Caco-2 (cell line): ENCODE measurements around the gene LRRC75A. TPM values are rescaled to one million over a fixed set of nuclear protein-coding genes. Genes with fewer than 3 reads are reported as not detected.
"Not testable (repeated sequence)": the region's sequence is repeated elsewhere in the genome, so short reads cannot be mapped to it uniquely, and the experiment has no call there.

Experiments used
- BruUV-seq: library from RNA; stranded (reverse); fragments of 400-500 nt; replicated peaks from 2 replicates; lab custom pipeline; 2021; lab: Mats Ljungman, UMichigan
- CTCF ChIA-PET: fragments of 300-600 bp; sonication (Branson Sonifier 250); formaldehyde crosslinking; loops from one replicate; lab custom pipeline; 2022; ENCODE audit warnings: antibody characterized with exemption; lab: Charles Lee
- POLR2A ChIA-PET: fragments of 300-600 bp; sonication (Branson Sonifier 250); formaldehyde crosslinking; loops from one replicate; lab custom pipeline; 2022; ENCODE audit warnings: antibody characterized with exemption; lab: Charles Lee
- DNase-seq, 2 experiments: peaks; one replicate each; pipeline versions ENCODE4 v3.0.0 to v3.0.0-alpha.2; 2020 to 2022
- H3K27me3 ChIP-seq: replicated peaks from 2 replicates; pipeline ENCODE4 v1.6.0; 2011; ENCODE audit warnings: low read length; ENCODE audit not compliant: control insufficient read depth, insufficient read depth
- H3K36me3 ChIP-seq: 2 replicates; pipeline ENCODE4 v1.5.1; 2011; ENCODE audit warnings: low read length; ENCODE audit not compliant: control insufficient read depth, insufficient read depth
- H3K4me1 ChIP-seq: fragments of 250-450 bp; sonication (Bioruptor Pico); 2 replicates; pipeline ENCODE4 v1.5.1; 2020; ENCODE audit warnings: mild to moderate bottlenecking
- H3K4me3 ChIP-seq: 2 replicates; pipeline ENCODE4 v1.5.1; 2011; ENCODE audit warnings: low read depth, mild to moderate bottlenecking, control low read depth, low read length
- H3K9me3 ChIP-seq: fragments of 250-450 bp; sonication (Bioruptor Pico); 2 replicates; pipeline ENCODE4 v1.5.1; 2020; ENCODE audit warnings: mild to moderate bottlenecking, moderate library complexity
- H3K27ac Mint-ChIP-seq: one replicate; pipeline ENCODE4 v1.8.0; 2022; ENCODE audit warnings: mixed read lengths; ENCODE audit not compliant: unreplicated experiment
- H3K27me3 Mint-ChIP-seq: one replicate; pipeline ENCODE4 v1.8.0; 2022; ENCODE audit warnings: mixed read lengths; ENCODE audit not compliant: insufficient read depth, unreplicated experiment
- H3K36me3 Mint-ChIP-seq: one replicate; pipeline ENCODE4 v1.8.0; 2022; ENCODE audit warnings: mild to moderate bottlenecking, mixed read lengths; ENCODE audit not compliant: insufficient read depth, unreplicated experiment
- H3K4me1 Mint-ChIP-seq: one replicate; pipeline ENCODE4 v1.8.0; 2022; ENCODE audit warnings: low read depth, mixed read lengths; ENCODE audit not compliant: unreplicated experiment
- H3K4me3 Mint-ChIP-seq: one replicate; pipeline ENCODE4 v1.8.0; 2022; ENCODE audit warnings: mild to moderate bottlenecking, moderate library complexity, mixed read lengths; ENCODE audit not compliant: unreplicated experiment
- H3K9me3 Mint-ChIP-seq: one replicate; pipeline ENCODE4 v1.8.0; 2022; ENCODE audit warnings: mixed read lengths; ENCODE audit not compliant: unreplicated experiment
- intact Hi-C: fragments of 100-400 bp; cut with micrococcal nuclease; formaldehyde crosslinking; loops from one replicate; pipeline ENCODE4 v1.10.0; 2022; ENCODE audit not compliant: unreplicated experiment
- total RNA-seq: library from RNA; stranded (reverse); gene quantifications from 2 replicates; pipeline ENCODE4 v1.2.3, GENCODE V29; 2022
- TF ChIP-seq, protein P1 (sequence below), 2 experiments: fragments of 200-600 bp in 1 of 2; IDR thresholded peaks; 1 replicate in 1 of 2; 2 replicates in 1 of 2; pipeline versions ENCODE4 v1.5.1 to v1.8.0; 2011 to 2022; ENCODE audit warnings: antibody characterized with exemption in 1 of 2, control low read depth in 1 of 2, inconsistent platforms in 1 of 2, low read depth in 1 of 2, low read length in 1 of 2, mild to moderate bottlenecking in 1 of 2, moderate library complexity in 1 of 2; ENCODE audit not compliant: insufficient read depth in 1 of 2, severe bottlenecking in 1 of 2, unreplicated experiment in 1 of 2

The LRRC75A gene
- total RNA-seq, 1 experiment from 2014 or later = 4.5 TPM

DNA sequence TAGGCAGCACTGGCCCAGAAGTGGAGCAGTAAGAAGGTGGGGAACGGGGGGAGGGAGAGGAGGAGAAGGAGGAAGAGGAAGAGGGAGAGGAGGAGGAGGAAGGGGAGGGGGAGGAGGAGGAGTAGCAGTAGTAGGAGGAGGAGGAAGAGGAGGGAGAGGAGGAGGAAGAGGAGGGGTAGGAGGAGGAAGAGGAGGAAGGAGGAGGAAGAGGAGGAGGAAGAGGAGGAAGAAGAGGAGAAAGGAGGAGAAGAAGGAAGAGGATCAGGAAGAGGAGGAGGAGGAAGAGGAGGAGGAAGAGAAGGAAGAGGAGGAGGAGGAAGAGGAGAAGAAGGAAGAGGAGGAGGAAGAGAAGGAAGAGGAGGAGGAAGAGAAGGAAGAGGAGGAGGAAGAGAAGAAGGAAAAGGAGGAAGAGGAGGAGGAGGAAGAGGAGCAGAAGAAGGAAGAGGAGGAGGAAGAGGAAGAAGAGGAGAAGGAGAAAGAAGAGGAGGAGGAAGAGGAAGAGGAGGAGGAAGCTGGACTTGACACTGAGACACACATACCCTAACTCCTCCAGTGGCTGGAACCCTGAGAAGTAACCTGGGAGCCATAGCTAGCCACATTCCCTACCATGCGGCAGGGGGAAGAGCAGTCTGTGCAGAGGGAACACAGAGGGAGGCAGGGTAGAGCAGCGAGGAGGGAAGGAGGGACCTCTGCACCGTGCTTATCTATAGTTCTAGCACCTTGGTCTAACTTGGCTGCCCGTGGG, 35.8 kb downstream of the LRRC75A start:
- no peak overlapping the region for H3K27ac Mint-ChIP-seq
- H3K36me3 Mint-ChIP-seq = peaks cover 20% of the 10 kb centered on the region
- H3K4me1 Mint-ChIP-seq = peaks cover 8% of the 10 kb centered on the region
- ChIA-PET CTCF (interaction anchor here (7.2 kb wide), 1 partner anchor 65 kb away, joined by 72 read pairs; no protein-coding TSS in a partner anchor), POLR2A (no interaction called here)
- no peak for DNase-seq
- Histone ChIP-seq H3K4me3 (no peak overlapping the region), H3K9me3 (no peaks in the 10 kb centered on the region), H3K4me1 (no peaks in the 10 kb centered on the region), H3K27me3 (no peaks in the 10 kb centered on the region), H3K36me3 (no peaks in the 10 kb centered on the region)
- no peak overlapping the region for H3K4me3 Mint-ChIP-seq
- no peaks in the 10 kb centered on the region for H3K9me3 Mint-ChIP-seq
- intact Hi-C loops = no loop called here
- TF ChIP-seq, protein P1, sequence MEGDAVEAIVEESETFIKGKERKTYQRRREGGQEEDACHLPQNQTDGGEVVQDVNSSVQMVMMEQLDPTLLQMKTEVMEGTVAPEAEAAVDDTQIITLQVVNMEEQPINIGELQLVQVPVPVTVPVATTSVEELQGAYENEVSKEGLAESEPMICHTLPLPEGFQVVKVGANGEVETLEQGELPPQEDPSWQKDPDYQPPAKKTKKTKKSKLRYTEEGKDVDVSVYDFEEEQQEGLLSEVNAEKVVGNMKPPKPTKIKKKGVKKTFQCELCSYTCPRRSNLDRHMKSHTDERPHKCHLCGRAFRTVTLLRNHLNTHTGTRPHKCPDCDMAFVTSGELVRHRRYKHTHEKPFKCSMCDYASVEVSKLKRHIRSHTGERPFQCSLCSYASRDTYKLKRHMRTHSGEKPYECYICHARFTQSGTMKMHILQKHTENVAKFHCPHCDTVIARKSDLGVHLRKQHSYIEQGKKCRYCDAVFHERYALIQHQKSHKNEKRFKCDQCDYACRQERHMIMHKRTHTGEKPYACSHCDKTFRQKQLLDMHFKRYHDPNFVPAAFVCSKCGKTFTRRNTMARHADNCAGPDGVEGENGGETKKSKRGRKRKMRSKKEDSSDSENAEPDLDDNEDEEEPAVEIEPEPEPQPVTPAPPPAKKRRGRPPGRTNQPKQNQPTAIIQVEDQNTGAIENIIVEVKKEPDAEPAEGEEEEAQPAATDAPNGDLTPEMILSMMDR (IDR thresholded peaks at IDR 0.05; ENCODE audit: insufficient read depth in 1 of 2, low read depth in 1 of 2, low read length in 1 of 2, severe bottlenecking in 1 of 2, unreplicated experiment in 1 of 2) = no peak
- no peaks in the 10 kb centered on the region for H3K27me3 Mint-ChIP-seq
- no TSS peak for BruUV-seq

DNA sequence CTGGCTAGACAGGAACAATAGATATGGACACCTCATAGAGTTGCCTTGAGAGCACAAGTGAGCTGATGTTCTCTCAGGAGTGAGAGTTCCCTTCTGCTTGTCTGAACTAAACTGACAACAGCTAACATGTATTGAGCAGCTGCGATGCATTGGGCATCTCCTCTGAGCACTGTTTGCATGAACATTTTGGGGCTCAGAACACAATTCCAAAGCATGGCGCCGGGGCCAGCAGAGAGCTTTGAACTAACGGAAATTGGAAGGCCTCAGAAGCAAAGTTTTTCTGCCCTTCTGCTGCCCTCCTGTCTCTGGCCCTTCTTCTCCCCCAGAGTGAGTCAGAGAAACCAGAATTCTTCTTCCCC, 38.5 kb downstream of the LRRC75A start:
- POLR2A ChIA-PET = no interaction called here
- H3K4me1 Mint-ChIP-seq = peaks cover 8% of the 10 kb centered on the region
- H3K9me3 Mint-ChIP-seq = no peaks in the 10 kb centered on the region
- peaks cover 46% of the 10 kb centered on the region for H3K36me3 Mint-ChIP-seq
- H3K36me3 ChIP-seq = peaks cover 2% of the 10 kb centered on the region; the same call in 1 of the 2 replicates
- H3K9me3 ChIP-seq = no peaks in the 10 kb centered on the region
- H3K4me1 ChIP-seq = no peaks in the 10 kb centered on the region
- CTCF ChIA-PET = interaction anchor here (0.6 to 7.2 kb wide), 10 partner anchors 9 to 136 kb away, joined by 3 to 72 read pairs (median 4); partner anchors contain the start of gene LRRC75A
- intact Hi-C loops = loop anchor here (1.0 kb wide), 2 partner anchors 68 to 136 kb away; no protein-coding TSS in a partner anchor
- H3K4me3 ChIP-seq = no peak overlapping the region
- no TSS peak for BruUV-seq
- DNase-seq = no peak
- no peaks in the 10 kb centered on the region for H3K27me3 Mint-ChIP-seq
- no peaks in the 10 kb centered on the region for H3K27me3 ChIP-seq
- no peak overlapping the region for H3K4me3 Mint-ChIP-seq
- TF ChIP-seq, protein P1 (IDR thresholded peaks at IDR 0.05; ENCODE audit: insufficient read depth in 1 of 2, low read depth in 1 of 2, low read length in 1 of 2, severe bottlenecking in 1 of 2, unreplicated experiment in 1 of 2) = no peak
- peak overlapping the region; percentile 63 for H3K27ac Mint-ChIP-seq

- H3K27me3 Mint-ChIP-seq, BruUV-seq, H3K27ac Mint-ChIP-seq, H3K36me3 ChIP-seq, DNase-seq, H3K4me3 Mint-ChIP-seq, H3K4me1 Mint-ChIP-seq, H3K9me3 ChIP-seq, H3K4me1 ChIP-seq, intact Hi-C loops, H3K4me3 ChIP-seq, H3K9me3 Mint-ChIP-seq, H3K27me3 ChIP-seq: not testable (repeated sequence)
- H3K36me3 Mint-ChIP-seq = peaks cover 56% of the 10 kb centered on the region
- ChIA-PET CTCF (interaction anchor here (1.7 to 7.2 kb wide), 2 partner anchors 24 to 69 kb away, joined by 5 to 72 read pairs; no protein-coding TSS in a partner anchor), POLR2A (interaction anchor here (0.6 to 3.0 kb wide), 2 partner anchors 14 to 64 kb away, joined by 9 to 21 read pairs; no protein-coding TSS in a partner anchor)
These were observed 39.7 kb downstream of the LRRC75A start for GRCh38 chr17:16452268-16452667.
